ENCODE data around the gene TIMM10.

- TF ChIP-seq YY1 (IDR thresholded peaks at IDR 0.05; ENCODE audit: insufficient read depth, insufficient read length) (no peak), ZNF274 (IDR thresholded peaks at IDR 0.05; ENCODE audit: low read depth, low read length) (no peak), SUZ12 (IDR thresholded peaks at IDR 0.05; ENCODE audit: extremely low read depth, insufficient read depth, insufficient read length) (no peak)
Measured at GRCh38 chr11:57501953-57502352, 28.6 kb downstream of the TIMM10 start.
